Endothelial cell (in vitro differentiated cells): Measurements from ENCODE around the gene RHNO1. TPM values are rescaled to one million over a fixed set of nuclear protein-coding genes. Genes with fewer than 3 reads are reported as not detected.

ENCODE experiments used
- DNase-seq: peaks from one replicate; pipeline ENCODE4 v3.0.0; 2021; ENCODE audit warnings: low spot score
- H3K27ac Mint-ChIP-seq: one replicate; pipeline ENCODE4 v1.8.0; 2021; ENCODE audit warnings: mixed read lengths, inconsistent platforms; ENCODE audit not compliant: unreplicated experiment
- H3K27me3 Mint-ChIP-seq: one replicate; pipeline ENCODE4 v1.8.0; 2021; ENCODE audit warnings: mild to moderate bottlenecking, moderate library complexity, mixed read lengths, inconsistent platforms; ENCODE audit not compliant: unreplicated experiment
- H3K36me3 Mint-ChIP-seq: one replicate; pipeline ENCODE4 v1.8.0; 2021; ENCODE audit warnings: mild to moderate bottlenecking, low read depth, mixed read lengths, inconsistent platforms; ENCODE audit not compliant: unreplicated experiment
- H3K4me1 Mint-ChIP-seq: one replicate; pipeline ENCODE4 v1.8.0; 2021; ENCODE audit warnings: mild to moderate bottlenecking, mixed read lengths, inconsistent platforms; ENCODE audit not compliant: unreplicated experiment
- H3K4me3 Mint-ChIP-seq: one replicate; pipeline ENCODE4 v1.8.0; 2021; ENCODE audit warnings: mild to moderate bottlenecking, mixed read lengths, inconsistent platforms; ENCODE audit not compliant: unreplicated experiment
- H3K9me3 Mint-ChIP-seq: one replicate; pipeline ENCODE4 v1.8.0; 2021; ENCODE audit warnings: mixed read lengths, inconsistent platforms; ENCODE audit not compliant: unreplicated experiment
- total RNA-seq: library from RNA; stranded (reverse); fragmentation: NEBNext Ultra II Directional; extraction: Animal tissue kit (Norgen Biotek cat#: 25700); gene quantifications from one replicate; pipeline ENCODE4 v1.2.1, GENCODE V29; 2021; ENCODE audit not compliant: unreplicated experiment
- TF ChIP-seq, protein P1 (sequence below): fragments of 200-600 bp; sonication (generic); IDR thresholded peaks from one replicate; pipeline ENCODE4 v1.5.0; 2021; ENCODE audit warnings: antibody characterized with exemption; ENCODE audit not compliant: unreplicated experiment

The RHNO1 gene
- total RNA-seq, 1 donor from 2014 or later, result 27.7 TPM

DNA sequence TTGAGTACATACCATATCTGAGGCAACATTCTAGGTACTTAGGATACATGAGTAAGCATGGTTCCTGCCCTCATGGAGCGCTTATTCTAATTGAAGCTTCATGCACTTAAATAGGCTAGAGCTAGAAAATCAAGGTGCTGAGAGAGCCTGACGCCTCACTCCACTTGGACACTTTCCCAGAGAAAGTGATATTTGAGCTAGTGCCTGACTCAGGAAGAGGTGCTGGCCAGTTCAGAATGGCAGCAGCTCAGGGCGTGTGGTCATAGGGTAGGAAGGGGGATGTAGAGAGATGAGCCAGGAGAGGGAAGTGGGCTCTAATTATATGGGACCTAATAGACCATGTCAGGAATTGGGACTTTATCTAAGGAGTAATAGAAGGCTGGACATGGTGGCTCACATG is 47.0 kb downstream of the RHNO1 start:
- Mint-ChIP-seq H3K27me3 (peaks cover 1% of the 10 kb centered on the region), H3K36me3 (peaks cover 40% of the 10 kb centered on the region), H3K4me1 (peaks cover 7% of the 10 kb centered on the region), H3K9me3 (no peaks in the 10 kb centered on the region), H3K4me3 (peak overlapping the region; percentile 29), H3K27ac (peak overlapping the region; percentile 73)
- DNase-seq, result no peak
- TF ChIP-seq, protein P1, sequence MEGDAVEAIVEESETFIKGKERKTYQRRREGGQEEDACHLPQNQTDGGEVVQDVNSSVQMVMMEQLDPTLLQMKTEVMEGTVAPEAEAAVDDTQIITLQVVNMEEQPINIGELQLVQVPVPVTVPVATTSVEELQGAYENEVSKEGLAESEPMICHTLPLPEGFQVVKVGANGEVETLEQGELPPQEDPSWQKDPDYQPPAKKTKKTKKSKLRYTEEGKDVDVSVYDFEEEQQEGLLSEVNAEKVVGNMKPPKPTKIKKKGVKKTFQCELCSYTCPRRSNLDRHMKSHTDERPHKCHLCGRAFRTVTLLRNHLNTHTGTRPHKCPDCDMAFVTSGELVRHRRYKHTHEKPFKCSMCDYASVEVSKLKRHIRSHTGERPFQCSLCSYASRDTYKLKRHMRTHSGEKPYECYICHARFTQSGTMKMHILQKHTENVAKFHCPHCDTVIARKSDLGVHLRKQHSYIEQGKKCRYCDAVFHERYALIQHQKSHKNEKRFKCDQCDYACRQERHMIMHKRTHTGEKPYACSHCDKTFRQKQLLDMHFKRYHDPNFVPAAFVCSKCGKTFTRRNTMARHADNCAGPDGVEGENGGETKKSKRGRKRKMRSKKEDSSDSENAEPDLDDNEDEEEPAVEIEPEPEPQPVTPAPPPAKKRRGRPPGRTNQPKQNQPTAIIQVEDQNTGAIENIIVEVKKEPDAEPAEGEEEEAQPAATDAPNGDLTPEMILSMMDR, result no peak

DNA sequence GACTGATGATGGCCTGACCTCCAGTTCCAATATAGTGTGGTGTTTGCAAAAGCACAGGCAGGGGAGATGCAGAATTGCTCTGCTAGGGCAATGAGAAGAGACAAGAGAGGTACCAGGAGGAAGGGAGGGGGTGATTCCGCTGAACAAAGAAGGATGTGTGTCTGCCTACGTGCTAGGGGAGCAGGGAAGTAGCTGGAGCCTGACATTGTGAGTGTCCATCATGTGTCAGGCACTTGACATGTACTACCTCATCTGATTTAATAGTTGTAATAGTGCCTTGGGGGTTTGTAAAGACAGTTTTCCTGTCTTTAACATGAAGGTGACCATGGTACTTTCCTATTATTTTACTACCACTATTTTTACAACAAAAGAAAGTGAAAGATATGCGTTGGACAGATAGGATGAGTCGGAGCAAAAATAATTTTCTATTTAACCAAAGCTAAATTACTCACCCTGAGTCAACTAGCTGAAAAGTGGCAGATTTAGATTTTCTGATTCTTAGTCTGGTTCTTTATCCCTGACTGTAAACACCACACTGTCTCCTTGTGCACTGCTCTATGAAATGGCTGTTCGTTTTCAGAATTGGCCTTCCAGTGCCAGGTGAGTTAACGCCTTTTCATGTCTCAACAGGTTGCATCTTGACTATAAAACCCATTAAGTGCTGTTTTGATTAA is 48.4 kb downstream of the RHNO1 start:
- H3K4me1 Mint-ChIP-seq, result no peaks in the 10 kb centered on the region
- TF ChIP-seq, protein P1, result no peak
- H3K9me3 Mint-ChIP-seq, result no peaks in the 10 kb centered on the region
- no peak for DNase-seq
- H3K4me3 Mint-ChIP-seq, result no peak overlapping the region
- H3K27ac Mint-ChIP-seq, result no peak overlapping the region
- H3K27me3 Mint-ChIP-seq, result no peaks in the 10 kb centered on the region
- H3K36me3 Mint-ChIP-seq, result peaks cover 45% of the 10 kb centered on the region

DNA sequence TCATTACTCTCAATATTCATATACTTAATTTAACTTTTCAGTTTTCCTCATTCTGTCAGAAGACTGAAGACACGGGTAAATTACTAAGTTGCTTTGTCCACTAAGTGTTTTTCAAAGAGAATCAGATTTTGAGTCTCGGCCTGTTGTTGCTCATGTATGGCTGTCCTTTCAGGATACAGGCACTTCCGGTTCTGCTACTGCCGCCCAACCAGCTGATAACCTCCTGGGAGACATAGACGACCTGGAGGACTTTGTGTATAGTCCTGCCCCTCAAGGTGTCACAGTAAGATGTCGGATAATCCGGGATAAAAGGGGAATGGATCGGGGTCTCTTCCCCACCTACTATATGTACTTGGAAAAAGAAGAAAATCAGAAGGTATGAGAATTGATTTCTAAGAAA is 53.8 kb downstream of the RHNO1 start:
- H3K27me3 Mint-ChIP-seq, result no peaks in the 10 kb centered on the region
- no peak overlapping the region for H3K27ac Mint-ChIP-seq
- H3K9me3 Mint-ChIP-seq, result no peaks in the 10 kb centered on the region
- peak overlapping the region; percentile 33 for H3K4me3 Mint-ChIP-seq
- DNase-seq, result no peak
- TF ChIP-seq, protein P1, result no peak
- H3K36me3 Mint-ChIP-seq, result peaks cover 35% of the 10 kb centered on the region
- peaks cover 3% of the 10 kb centered on the region for H3K4me1 Mint-ChIP-seq

DNA sequence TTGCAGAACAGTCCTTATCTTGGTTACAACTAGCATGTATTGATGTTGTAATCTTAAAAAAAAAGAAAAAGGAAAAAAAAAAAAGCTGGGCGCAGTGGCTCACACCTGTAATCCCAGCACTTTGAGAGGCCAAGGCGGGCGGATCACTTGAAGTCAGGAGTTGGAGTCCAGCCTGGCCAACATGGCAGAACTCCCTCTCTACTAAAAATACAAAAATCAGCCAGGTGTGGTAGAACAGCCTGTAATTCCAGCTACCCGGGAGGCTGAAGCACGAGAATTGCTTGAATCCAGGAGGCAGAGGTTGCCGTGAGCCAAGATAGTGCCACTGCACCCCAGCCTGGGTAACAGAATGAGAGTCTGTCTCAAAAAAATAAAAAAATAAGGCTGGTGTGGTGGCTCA is 56.6 kb downstream of the RHNO1 start:
- H3K27me3 Mint-ChIP-seq, result no peaks in the 10 kb centered on the region
- TF ChIP-seq, protein P1, result no peak
- H3K4me1 Mint-ChIP-seq, result peaks cover 3% of the 10 kb centered on the region
- no peak overlapping the region for H3K27ac Mint-ChIP-seq
- no peak for DNase-seq
- H3K9me3 Mint-ChIP-seq, result no peaks in the 10 kb centered on the region
- no peak overlapping the region for H3K4me3 Mint-ChIP-seq
- H3K36me3 Mint-ChIP-seq, result peaks cover 34% of the 10 kb centered on the region

DNA sequence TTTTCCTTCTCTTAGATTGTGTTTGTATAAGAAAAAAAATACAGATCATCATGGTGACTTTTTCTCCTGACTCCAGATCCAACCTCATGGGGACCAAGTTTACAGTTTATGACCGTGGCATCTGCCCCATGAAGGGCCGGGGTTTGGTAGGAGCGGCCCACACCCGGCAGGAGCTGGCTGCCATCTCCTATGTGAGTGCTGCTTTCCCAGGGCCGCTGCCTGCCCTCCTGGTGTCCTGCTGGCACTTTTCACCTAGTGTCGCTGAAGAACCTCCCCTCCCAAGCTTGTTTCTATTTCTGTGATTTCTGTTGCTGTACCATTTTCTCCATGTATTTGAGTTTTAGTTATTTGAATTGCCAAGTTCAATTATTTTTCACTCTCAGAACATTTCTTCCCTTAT is 57.3 kb downstream of the RHNO1 start:
- Mint-ChIP-seq H3K36me3 (peaks cover 34% of the 10 kb centered on the region), H3K4me3 (peak overlapping the region; percentile 40), H3K27me3 (no peaks in the 10 kb centered on the region), H3K9me3 (no peaks in the 10 kb centered on the region), H3K27ac (no peak overlapping the region), H3K4me1 (peaks cover 3% of the 10 kb centered on the region)
- DNase-seq, result no peak
- TF ChIP-seq, protein P1, result no peak
